Karpas-422 (cell line): ENCODE data around the gene VWC2L. TPM values are rescaled to one million over a fixed set of nuclear protein-coding genes. Genes with fewer than 3 reads are reported as not detected.

Source experiments
- DNase-seq: peaks from one replicate; pipeline ENCODE4 v3.0.0-alpha.2; 2015
- H2AFZ ChIP-seq: fragments of 200-600 bp; sonication (generic); 2 replicates; pipeline ENCODE4 v1.6.1; 2014; ENCODE audit warnings: antibody characterized with exemption, low read length, mixed read lengths
- H3K27ac ChIP-seq: fragments of 200-600 bp; sonication (generic); 2 replicates; pipeline ENCODE4 v1.5.1; 2014; ENCODE audit warnings: mild to moderate bottlenecking, low read length, moderate library complexity
- H3K27me3 ChIP-seq: fragments of 200-600 bp; sonication (generic); 2 replicates; pipeline ENCODE4 v1.6.1; 2014; ENCODE audit warnings: low read length, mixed read lengths
- H3K36me3 ChIP-seq: fragments of 200-600 bp; sonication (generic); 2 replicates; pipeline ENCODE4 v1.6.1; 2014; ENCODE audit warnings: low read length, mixed read lengths; ENCODE audit not compliant: insufficient read depth
- H3K4me1 ChIP-seq: fragments of 200-600 bp; sonication (generic); 2 replicates; pipeline ENCODE4 v1.6.1; 2014; ENCODE audit warnings: mild to moderate bottlenecking, low read length, mixed read lengths
- H3K4me2 ChIP-seq: fragments of 200-600 bp; sonication (generic); 2 replicates; pipeline ENCODE4 v1.6.1; 2014; ENCODE audit warnings: low read length, low read depth, mild to moderate bottlenecking; ENCODE audit not compliant: poor library complexity, severe bottlenecking
- H3K4me3 ChIP-seq: fragments of 200-600 bp; sonication (generic); 2 replicates; pipeline ENCODE4 v1.5.1; 2014; ENCODE audit warnings: mild to moderate bottlenecking, antibody characterized with exemption, low read length, mixed read lengths
- H3K79me2 ChIP-seq: fragments of 200-600 bp; sonication (generic); 2 replicates; pipeline ENCODE4 v1.6.1; 2014; ENCODE audit warnings: mild to moderate bottlenecking, low read length, mixed read lengths
- H3K9ac ChIP-seq: fragments of 200-600 bp; sonication (generic); 2 replicates; pipeline ENCODE4 v1.6.0; 2014; ENCODE audit warnings: low read length
- H3K9me2 ChIP-seq: fragments of 200-600 bp; sonication (generic), shearing (Covaris generic); replicated peaks from 2 replicates; pipeline ENCODE4 v1.6.0; 2014; ENCODE audit warnings: mild to moderate bottlenecking, low read length, moderate library complexity; ENCODE audit not compliant: insufficient read depth
- H3K9me3 ChIP-seq: fragments of 300-700, 200-600 bp; sonication (generic); 2 replicates; pipeline ENCODE4 v1.6.1; 2014; ENCODE audit warnings: low read length, mixed read lengths
- H4K20me1 ChIP-seq: fragments of 200-600 bp; sonication (generic); 2 replicates; pipeline ENCODE4 v1.6.1; 2014; ENCODE audit warnings: mild to moderate bottlenecking, antibody characterized with exemption, low read length, low read depth; ENCODE audit not compliant: insufficient read depth
- total RNA-seq: library from RNA; depleted of rRNA; stranded (reverse); fragments of >200 nt; shearing (Covaris generic); gene quantifications from 2 replicates; pipeline ENCODE4 v1.2.3, GENCODE V29; 2014; ENCODE audit warnings: low replicate concordance; rRNA removed

The VWC2L gene
- total RNA-seq = not detected in 2 replicates

- Histone ChIP-seq H3K36me3 (no peaks in the 10 kb centered on the region), H3K9me2 (no peaks in the 10 kb centered on the region), H3K9ac (no peak within 1 kb of the TSS), H3K27ac (no peak within 1 kb of the TSS), H3K79me2 (no peaks in the 10 kb centered on the region), H2AFZ (no peak within 1 kb of the TSS), H3K9me3 (peaks cover 6% of the 10 kb centered on the region), H3K4me1 (no peaks in the 10 kb centered on the region), H3K4me3 (no peak within 1 kb of the TSS), H3K27me3 (no peaks in the 10 kb centered on the region), H4K20me1 (no peaks in the 10 kb centered on the region), H3K4me2 (no peak within 1 kb of the TSS)
- peak; percentile 50 for DNase-seq
Measured at GRCh38 chr2:214410918-214411554, at the start of gene VWC2L. Gene VWC2L, plus strand, starts transcription at chr2:214411054. Its CDS starts 3,140 bp downstream, at chr2:214414194.

DNA sequence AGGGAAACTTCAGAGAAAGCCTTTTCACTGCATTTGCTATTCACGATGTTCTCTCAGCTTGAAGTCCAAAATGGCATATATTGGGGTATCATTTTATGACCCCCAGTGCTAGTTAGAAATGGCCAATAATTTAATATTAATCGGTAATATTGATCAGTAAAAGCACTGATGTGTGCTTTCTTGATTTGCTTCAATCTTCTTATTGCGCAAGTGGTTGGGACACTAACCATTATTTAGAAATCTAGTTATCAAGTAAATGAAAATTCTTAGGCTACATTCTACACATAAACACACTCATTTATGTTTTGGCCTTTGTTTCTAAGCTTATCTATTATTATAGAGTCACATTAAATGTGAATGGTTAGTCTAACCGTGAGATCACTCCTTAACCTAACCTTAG lies 49.7 kb upstream of the VWC2L start:
- H3K9ac ChIP-seq = no peak overlapping the region
- no peak overlapping the region for H2AFZ ChIP-seq
- H3K4me3 ChIP-seq = no peak overlapping the region
- no peaks in the 10 kb centered on the region; the same call in 1 of the 2 replicates for H3K9me2 ChIP-seq
- no peaks in the 10 kb centered on the region for H3K4me1 ChIP-seq
- no peak for DNase-seq
- no peak overlapping the region for H3K4me2 ChIP-seq
- H3K27ac ChIP-seq = no peak overlapping the region
- no peaks in the 10 kb centered on the region for H4K20me1 ChIP-seq
- H3K79me2 ChIP-seq = no peaks in the 10 kb centered on the region
- no peaks in the 10 kb centered on the region for H3K36me3 ChIP-seq
- no peaks in the 10 kb centered on the region for H3K27me3 ChIP-seq
- H3K9me3 ChIP-seq = peaks cover 11% of the 10 kb centered on the region

DNA sequence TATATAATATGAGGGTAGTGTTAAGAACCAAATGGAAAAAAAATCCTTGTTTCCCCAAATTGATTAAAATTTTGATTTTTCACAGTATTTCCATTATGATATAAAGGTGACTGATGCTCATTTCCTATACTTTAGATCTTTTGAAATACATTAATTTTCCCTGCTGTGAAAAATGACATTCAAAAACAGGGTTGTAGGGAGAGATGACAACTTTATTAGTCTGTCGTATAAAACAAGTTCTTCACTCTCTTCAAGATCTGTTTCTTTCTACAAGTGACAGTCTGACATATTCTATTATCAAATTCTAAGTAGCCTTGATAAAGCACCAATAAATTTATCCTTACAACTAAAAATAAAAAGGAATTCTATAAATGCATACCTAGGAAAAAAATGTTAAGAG lies 45.3 kb upstream of the VWC2L start:
- Histone ChIP-seq H3K4me2 (no peak overlapping the region), H3K27me3 (no peaks in the 10 kb centered on the region), H3K36me3 (no peaks in the 10 kb centered on the region), H3K27ac (no peak overlapping the region), H3K4me1 (no peaks in the 10 kb centered on the region), H2AFZ (no peak overlapping the region), H3K4me3 (no peak overlapping the region), H3K9ac (no peak overlapping the region), H3K79me2 (no peaks in the 10 kb centered on the region), H3K9me2 (no peaks in the 10 kb centered on the region; the same call in 1 of the 2 replicates), H4K20me1 (no peaks in the 10 kb centered on the region), H3K9me3 (peaks cover 6% of the 10 kb centered on the region)
- no peak for DNase-seq

DNA sequence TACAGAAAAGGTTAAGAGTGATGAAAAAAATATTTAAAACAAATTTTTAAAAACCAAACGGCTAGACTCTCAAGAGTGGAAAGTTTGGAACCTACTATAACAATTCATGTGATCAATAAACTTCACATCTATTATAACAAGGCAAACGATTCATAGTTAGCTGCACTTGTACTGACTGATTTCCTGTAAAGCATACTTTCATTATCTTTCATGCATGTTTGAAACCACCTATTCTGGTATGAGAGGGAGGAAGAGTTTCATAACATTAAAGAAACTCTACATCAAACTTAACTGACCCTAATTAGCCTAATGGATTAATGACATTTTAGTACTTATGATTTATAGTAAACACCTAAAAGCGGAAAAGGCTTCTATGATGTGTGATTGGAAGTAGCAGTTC lies 43.7 kb upstream of the VWC2L start:
- H2AFZ ChIP-seq = no peak overlapping the region
- peaks cover 6% of the 10 kb centered on the region for H3K9me3 ChIP-seq
- no peak overlapping the region for H3K27ac ChIP-seq
- no peaks in the 10 kb centered on the region for H3K27me3 ChIP-seq
- no peaks in the 10 kb centered on the region; the same call in 1 of the 2 replicates for H3K9me2 ChIP-seq
- no peak overlapping the region for H3K9ac ChIP-seq
- no peaks in the 10 kb centered on the region for H3K4me1 ChIP-seq
- no peak overlapping the region for H3K4me3 ChIP-seq
- H3K4me2 ChIP-seq = no peak overlapping the region
- H3K79me2 ChIP-seq = no peaks in the 10 kb centered on the region
- no peaks in the 10 kb centered on the region for H3K36me3 ChIP-seq
- DNase-seq = no peak
- H4K20me1 ChIP-seq = no peaks in the 10 kb centered on the region

GRCh38 chr2:214376618-214377285 lies 34.1 kb upstream of the VWC2L start:
- DNase-seq = no peak

GRCh38 chr2:214377286-214377624 lies 33.6 kb upstream of the VWC2L start:
- Histone ChIP-seq H3K79me2 (no peaks in the 10 kb centered on the region), H3K4me1 (no peaks in the 10 kb centered on the region), H3K4me3 (no peak overlapping the region), H4K20me1 (no peaks in the 10 kb centered on the region), H3K36me3 (no peaks in the 10 kb centered on the region), H3K9me2 (no peaks in the 10 kb centered on the region), H3K4me2 (no peak overlapping the region), H3K9ac (no peak overlapping the region), H3K27me3 (no peaks in the 10 kb centered on the region), H3K9me3 (no peaks in the 10 kb centered on the region; the same call in 1 of the 2 replicates), H3K27ac (no peak overlapping the region), H2AFZ (no peak overlapping the region)
- DNase-seq = no peak

More at GRCh38 chr2:214376618-214377285, 34.1 kb upstream of the VWC2L start:
- no peaks in the 10 kb centered on the region for H3K4me1 ChIP-seq
- no peaks in the 10 kb centered on the region for H3K79me2 ChIP-seq
- H3K4me3 ChIP-seq = no peak overlapping the region
- H3K4me2 ChIP-seq = no peak overlapping the region
- no peaks in the 10 kb centered on the region for H4K20me1 ChIP-seq
- no peak overlapping the region for H2AFZ ChIP-seq
- H3K36me3 ChIP-seq = no peaks in the 10 kb centered on the region
- H3K9me2 ChIP-seq = no peaks in the 10 kb centered on the region
- H3K27ac ChIP-seq = no peak overlapping the region
- no peak overlapping the region for H3K9ac ChIP-seq
- H3K27me3 ChIP-seq = no peaks in the 10 kb centered on the region
- no peaks in the 10 kb centered on the region; the same call in 1 of the 2 replicates for H3K9me3 ChIP-seq

- Histone ChIP-seq H3K27me3 (no peaks in the 10 kb centered on the region), H2AFZ (no peak overlapping the region), H3K4me1 (no peaks in the 10 kb centered on the region), H3K9me3 (no peaks in the 10 kb centered on the region), H3K36me3 (no peaks in the 10 kb centered on the region), H3K9me2 (no peaks in the 10 kb centered on the region), H3K9ac (no peak overlapping the region), H4K20me1 (no peaks in the 10 kb centered on the region), H3K79me2 (no peaks in the 10 kb centered on the region), H3K27ac (no peak overlapping the region), H3K4me2 (no peak overlapping the region), H3K4me3 (no peak overlapping the region)
- DNase-seq = no peak
Measured at GRCh38 chr2:214378455-214379103, 32.3 kb upstream of the VWC2L start.

GRCh38 chr2:214379227-214379626 lies 31.6 kb upstream of the VWC2L start:
- no peaks in the 10 kb centered on the region for H3K9me2 ChIP-seq
- H2AFZ ChIP-seq = no peak overlapping the region
- no peaks in the 10 kb centered on the region for H3K79me2 ChIP-seq
- H3K36me3 ChIP-seq = no peaks in the 10 kb centered on the region
- no peaks in the 10 kb centered on the region for H3K4me1 ChIP-seq
- H3K27me3 ChIP-seq = no peaks in the 10 kb centered on the region
- no peaks in the 10 kb centered on the region for H3K9me3 ChIP-seq
- no peaks in the 10 kb centered on the region for H4K20me1 ChIP-seq
- no peak overlapping the region for H3K4me3 ChIP-seq
- H3K27ac ChIP-seq = no peak overlapping the region
- no peak for DNase-seq
- no peak overlapping the region for H3K4me2 ChIP-seq
- no peak overlapping the region for H3K9ac ChIP-seq
